MCF 10A (cell line): ENCODE data around the gene ADGRL2. TPM values are rescaled to one million over a fixed set of nuclear protein-coding genes. Genes with fewer than 3 reads are reported as not detected.

Source experiments
- BruUV-seq: library from RNA; stranded (reverse); fragments of 400-500 nt; replicated peaks from 2 replicates; lab custom pipeline; 2021; lab: Mats Ljungman, UMichigan
- CTCF ChIA-PET: fragments of 300-600 bp; sonication (Branson Sonifier 250); formaldehyde crosslinking; extraction: SDS; loops from one replicate; lab custom pipeline; 2021; ENCODE audit warnings: antibody characterized with exemption, inconsistent platforms; lab: Yijun Ruan, JAX
- POLR2A ChIA-PET: fragments of 300-600, 350-650 bp; sonication (Branson Sonifier 250); formaldehyde crosslinking; extraction: SDS; loops from one replicate; lab custom pipeline; 2020; ENCODE audit warnings: antibody characterized with exemption, inconsistent platforms; lab: Yijun Ruan, JAX
- DNase-seq: peaks from one replicate; pipeline ENCODE4 v3.0.0-alpha.2; 2018; ENCODE audit not compliant: unreplicated experiment
- H3K27ac Mint-ChIP-seq: one replicate; pipeline ENCODE4 v1.8.0; 2022; ENCODE audit warnings: mild to moderate bottlenecking, low read depth, mixed read lengths; ENCODE audit not compliant: unreplicated experiment
- H3K27me3 Mint-ChIP-seq: one replicate; pipeline ENCODE4 v1.8.0; 2022; ENCODE audit warnings: mixed read lengths; ENCODE audit not compliant: insufficient read depth, unreplicated experiment
- H3K36me3 Mint-ChIP-seq: one replicate; pipeline ENCODE4 v1.8.0; 2022; ENCODE audit warnings: mild to moderate bottlenecking, moderate library complexity, mixed read lengths; ENCODE audit not compliant: insufficient read depth, unreplicated experiment
- H3K4me1 Mint-ChIP-seq: one replicate; pipeline ENCODE4 v1.8.0; 2022; ENCODE audit warnings: mixed read lengths; ENCODE audit not compliant: insufficient read depth, unreplicated experiment
- H3K4me3 Mint-ChIP-seq: one replicate; pipeline ENCODE4 v1.8.0; 2022; ENCODE audit warnings: mild to moderate bottlenecking, moderate library complexity, mixed read lengths; ENCODE audit not compliant: unreplicated experiment
- H3K9me3 Mint-ChIP-seq: one replicate; pipeline ENCODE4 v1.8.0; 2022; ENCODE audit warnings: mixed read lengths; ENCODE audit not compliant: unreplicated experiment
- intact Hi-C: fragments of 100-400 bp; cut with micrococcal nuclease; formaldehyde crosslinking; loops from 2 replicates; pipeline ENCODE4 v1.14.1; 2022
- total RNA-seq: library from RNA; stranded (reverse); gene quantifications from 2 replicates; pipeline ENCODE4 v1.2.3, GENCODE V29; 2022
- TF ChIP-seq, protein P1 (sequence below): fragments of 200-600 bp; IDR thresholded peaks from one replicate; pipeline ENCODE4 v1.8.0; 2022; ENCODE audit warnings: antibody characterized with exemption, mild to moderate bottlenecking; ENCODE audit not compliant: unreplicated experiment

Gene ADGRL2
- total RNA-seq, 1 experiment from 2014 or later: 3.0 TPM

DNA sequence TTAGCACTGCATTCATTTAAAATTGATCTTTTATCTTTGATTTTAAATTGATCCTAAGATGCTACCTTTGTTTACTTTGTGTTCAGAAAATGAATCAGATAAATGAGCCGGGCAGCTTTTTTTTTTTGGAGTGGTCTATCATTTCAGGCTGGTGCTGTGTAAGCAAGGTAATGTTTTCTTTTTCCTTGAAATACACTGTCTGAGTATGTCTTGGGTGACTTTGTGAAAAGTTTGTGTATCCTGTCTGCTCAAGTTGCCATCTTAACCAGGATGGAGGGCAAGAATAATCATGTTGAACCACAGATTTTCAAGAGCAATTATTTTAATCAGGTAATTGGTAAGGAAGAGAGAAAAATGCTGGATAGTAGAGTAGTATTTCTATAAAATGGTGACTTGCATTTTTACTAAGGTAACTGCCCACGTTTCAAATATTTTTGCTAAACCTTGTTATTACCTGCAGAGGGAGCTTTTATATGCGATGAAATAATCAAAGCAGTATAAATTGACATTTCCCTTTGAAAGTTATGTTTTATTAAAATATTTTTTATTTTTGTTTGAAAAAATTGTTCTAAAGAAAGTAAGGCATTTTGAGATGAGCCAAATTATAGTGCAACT is 11.1 kb downstream of the ADGRL2 start:
- Mint-ChIP-seq H3K4me3 (no peak overlapping the region), H3K4me1 (peaks cover 5% of the 10 kb centered on the region), H3K27ac (no peak overlapping the region), H3K9me3 (no peaks in the 10 kb centered on the region), H3K27me3 (peaks cover 11% of the 10 kb centered on the region), H3K36me3 (no peaks in the 10 kb centered on the region)
- ChIA-PET POLR2A (interaction anchor here (1.2 to 3.5 kb wide), 2 partner anchors 10 to 65 kb away, joined by 3 to 56 read pairs; partner anchors contain the start of gene ADGRL2), CTCF (interaction anchor here (0.6 to 1.2 kb wide), 5 partner anchors 10 to 512 kb away, joined by 3 to 6 read pairs (median 4); no protein-coding TSS in a partner anchor)
- intact Hi-C loops: loop anchor here (10.0 kb wide), 1 partner anchor 623 kb away; no protein-coding TSS in a partner anchor
- no peak for DNase-seq
- TF ChIP-seq, protein P1, sequence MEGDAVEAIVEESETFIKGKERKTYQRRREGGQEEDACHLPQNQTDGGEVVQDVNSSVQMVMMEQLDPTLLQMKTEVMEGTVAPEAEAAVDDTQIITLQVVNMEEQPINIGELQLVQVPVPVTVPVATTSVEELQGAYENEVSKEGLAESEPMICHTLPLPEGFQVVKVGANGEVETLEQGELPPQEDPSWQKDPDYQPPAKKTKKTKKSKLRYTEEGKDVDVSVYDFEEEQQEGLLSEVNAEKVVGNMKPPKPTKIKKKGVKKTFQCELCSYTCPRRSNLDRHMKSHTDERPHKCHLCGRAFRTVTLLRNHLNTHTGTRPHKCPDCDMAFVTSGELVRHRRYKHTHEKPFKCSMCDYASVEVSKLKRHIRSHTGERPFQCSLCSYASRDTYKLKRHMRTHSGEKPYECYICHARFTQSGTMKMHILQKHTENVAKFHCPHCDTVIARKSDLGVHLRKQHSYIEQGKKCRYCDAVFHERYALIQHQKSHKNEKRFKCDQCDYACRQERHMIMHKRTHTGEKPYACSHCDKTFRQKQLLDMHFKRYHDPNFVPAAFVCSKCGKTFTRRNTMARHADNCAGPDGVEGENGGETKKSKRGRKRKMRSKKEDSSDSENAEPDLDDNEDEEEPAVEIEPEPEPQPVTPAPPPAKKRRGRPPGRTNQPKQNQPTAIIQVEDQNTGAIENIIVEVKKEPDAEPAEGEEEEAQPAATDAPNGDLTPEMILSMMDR: peak; percentile 37
- BruUV-seq: no TSS peak

DNA sequence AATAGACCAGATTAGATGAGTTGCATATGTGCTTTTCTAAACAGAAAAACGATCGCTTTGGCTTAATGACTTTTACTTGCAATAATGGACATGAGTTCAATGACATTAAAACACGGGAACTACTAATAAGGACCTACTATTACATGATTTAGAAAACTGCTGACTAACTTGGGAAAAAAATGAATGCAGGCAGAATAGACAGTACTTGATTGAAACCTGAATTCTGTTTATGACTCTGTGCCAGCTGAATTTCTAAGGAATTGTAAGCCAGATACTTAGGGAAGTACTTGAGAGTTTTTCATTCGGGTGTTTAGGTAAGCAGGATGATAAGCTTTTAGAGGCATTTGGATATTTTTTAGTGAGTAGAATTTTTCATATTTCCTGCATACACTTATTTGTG is 12.0 kb downstream of the ADGRL2 start:
- H3K27me3 Mint-ChIP-seq: peaks cover 4% of the 10 kb centered on the region
- no peaks in the 10 kb centered on the region for H3K36me3 Mint-ChIP-seq
- no TSS peak for BruUV-seq
- intact Hi-C loops: loop anchor here (10.0 kb wide), 1 partner anchor 622 kb away; no protein-coding TSS in a partner anchor
- no peak overlapping the region for H3K4me3 Mint-ChIP-seq
- peaks cover 5% of the 10 kb centered on the region for H3K4me1 Mint-ChIP-seq
- DNase-seq: peak; percentile 22
- H3K27ac Mint-ChIP-seq: no peak overlapping the region
- ChIA-PET POLR2A (interaction anchor here (1.2 to 3.5 kb wide), 2 partner anchors 11 to 64 kb away, joined by 3 to 56 read pairs; partner anchors contain the start of gene ADGRL2), CTCF (interaction anchor here (0.6 to 2.5 kb wide), 6 partner anchors 9 to 511 kb away, joined by 3 to 12 read pairs (median 4); no protein-coding TSS in a partner anchor)
- TF ChIP-seq, protein P1: no peak
- no peaks in the 10 kb centered on the region for H3K9me3 Mint-ChIP-seq

DNA sequence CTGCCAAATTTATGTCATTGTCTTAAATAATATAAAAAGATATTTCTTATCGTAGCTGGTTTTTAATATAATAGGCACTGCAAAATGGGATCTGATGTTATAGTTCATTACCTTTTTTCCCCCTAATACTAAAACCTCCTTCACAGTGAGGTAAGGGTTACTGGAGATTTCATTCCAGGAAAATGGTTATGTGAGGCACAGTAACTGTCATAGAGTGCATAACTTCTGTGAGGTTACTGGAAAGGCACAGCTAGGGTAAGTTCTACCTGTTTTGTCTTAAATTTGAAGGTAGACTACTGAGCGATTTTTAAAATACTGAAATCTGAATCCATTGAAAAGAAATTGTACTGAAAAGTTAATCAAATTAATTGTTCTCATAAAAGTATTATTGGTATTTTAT is 13.0 kb downstream of the ADGRL2 start:
- CTCF ChIA-PET: interaction anchor here (1.2 to 2.5 kb wide), 2 partner anchors 10 to 199 kb away, joined by 4 to 12 read pairs; no protein-coding TSS in a partner anchor

DNA sequence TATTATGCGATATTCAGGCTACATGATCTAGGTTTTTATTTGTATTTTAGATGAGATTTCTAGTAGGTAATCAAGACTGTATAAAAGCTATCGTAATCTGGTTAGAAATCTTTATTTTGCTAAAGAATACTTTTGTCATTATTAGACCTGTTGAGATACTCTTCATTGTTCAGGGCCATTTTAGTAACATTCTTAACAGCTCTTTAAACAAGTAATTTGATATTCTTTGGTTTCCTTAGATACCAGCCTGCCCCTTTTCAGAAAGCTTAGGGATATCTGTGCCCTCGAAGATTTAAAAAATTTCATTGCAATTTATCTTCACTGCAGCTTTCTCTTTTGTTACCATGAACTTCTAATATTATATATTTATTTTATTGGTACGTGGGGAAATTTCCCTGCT is 18.9 kb downstream of the ADGRL2 start:
- Mint-ChIP-seq H3K4me3 (no peak overlapping the region), H3K36me3 (no peaks in the 10 kb centered on the region), H3K27ac (no peak overlapping the region), H3K9me3 (no peaks in the 10 kb centered on the region), H3K4me1 (peaks cover 8% of the 10 kb centered on the region), H3K27me3 (no peaks in the 10 kb centered on the region)
- no TSS peak for BruUV-seq
- DNase-seq: no peak
- TF ChIP-seq, protein P1: no peak
- ChIA-PET CTCF (interaction anchor here (0.6 kb wide), 1 partner anchor 1910 kb away, joined by 3 read pairs; no protein-coding TSS in a partner anchor), POLR2A (interaction anchor here (0.7 kb wide), 1 partner anchor 78 kb away, joined by 4 read pairs; no protein-coding TSS in a partner anchor)
- intact Hi-C loops: loop anchor here (10.0 kb wide), 1 partner anchor 615 kb away; no protein-coding TSS in a partner anchor

More for the DNA sequence above, 13.0 kb downstream of the ADGRL2 start:
- intact Hi-C loops: loop anchor here (10.0 kb wide), 1 partner anchor 621 kb away; no protein-coding TSS in a partner anchor
- Mint-ChIP-seq H3K9me3 (no peaks in the 10 kb centered on the region), H3K4me3 (no peak overlapping the region), H3K27ac (no peak overlapping the region), H3K27me3 (no peaks in the 10 kb centered on the region), H3K36me3 (no peaks in the 10 kb centered on the region), H3K4me1 (peaks cover 8% of the 10 kb centered on the region)
- POLR2A ChIA-PET: interaction anchor here (3.5 kb wide), 1 partner anchor 12 kb away, joined by 56 read pairs; the partner anchor contains the start of gene ADGRL2
- no TSS peak for BruUV-seq
- no peak for DNase-seq
- TF ChIP-seq, protein P1: no peak
